GM23338 (cell line): ENCODE measurements around the gene SERPINA6. TPM values are rescaled to one million over a fixed set of nuclear protein-coding genes. Genes with fewer than 3 reads are reported as not detected.

Experiments
- ATAC-seq: fragments of 200-7000 bp; cut with Tn5 transposase; 3 replicates; pipeline ENCODE4 v1.9.1; 2020
- DNase-seq: peaks from one replicate; pipeline ENCODE4 v3.0.0-alpha.2; 2015; ENCODE audit warnings: low spot score
- H2AFZ ChIP-seq: fragments of 200-600 bp; sonication (generic); 2 replicates; pipeline ENCODE4 v1.8.0; 2016; ENCODE audit warnings: antibody characterized with exemption, mild to moderate bottlenecking, moderate library complexity
- H3F3A ChIP-seq: fragments of 200-600 bp; sonication (generic); replicated peaks from 2 replicates; pipeline ENCODE4 v1.8.0; 2017; ENCODE audit warnings: antibody characterized with exemption, mixed run types, low read depth
- H3K27ac ChIP-seq: fragments of 200-600 bp; sonication (generic); 2 replicates; pipeline ENCODE4 v1.6.1; 2016; ENCODE audit warnings: low read depth
- H3K27me3 ChIP-seq: fragments of 200-600 bp; sonication (generic); 2 replicates; pipeline ENCODE4 v1.8.0; 2016; ENCODE audit warnings: mild to moderate bottlenecking, mixed run types, moderate library complexity; ENCODE audit not compliant: insufficient read depth
- H3K36me3 ChIP-seq: fragments of 200-600 bp; sonication (generic); 2 replicates; pipeline ENCODE4 v1.8.0; 2016; ENCODE audit warnings: mild to moderate bottlenecking; ENCODE audit not compliant: insufficient read depth
- H3K4me1 ChIP-seq: fragments of 200-600 bp; sonication (generic); 2 replicates; pipeline ENCODE4 v1.8.0; 2016; ENCODE audit warnings: mild to moderate bottlenecking, moderate library complexity; ENCODE audit not compliant: insufficient read depth
- H3K4me2 ChIP-seq: fragments of 200-600 bp; sonication (generic); 2 replicates; pipeline ENCODE4 v1.7.1; 2017; ENCODE audit warnings: mixed run types
- H3K4me3 ChIP-seq: fragments of 200-600 bp; sonication (generic); 2 replicates; pipeline ENCODE4 v1.6.1; 2016; ENCODE audit warnings: mixed run types
- H3K79me2 ChIP-seq: fragments of 200-600 bp; sonication (generic); replicated peaks from 2 replicates; pipeline ENCODE4 v1.8.0; 2017; ENCODE audit warnings: mild to moderate bottlenecking; ENCODE audit not compliant: insufficient read depth
- H3K9me2 ChIP-seq: fragments of 200-600 bp; sonication (generic); 2 replicates; pipeline ENCODE4 v1.8.0; 2017; ENCODE audit not compliant: insufficient read depth
- H4K20me1 ChIP-seq: fragments of 200-600 bp; sonication (generic); replicated peaks from 2 replicates; pipeline ENCODE4 v1.8.0; 2017; ENCODE audit warnings: mild to moderate bottlenecking; ENCODE audit not compliant: insufficient read depth
- H3K27ac Mint-ChIP-seq: 2 replicates; pipeline ENCODE4 v1.8.0; 2020; ENCODE audit warnings: inconsistent platforms, mild to moderate bottlenecking, moderate library complexity, mixed read lengths
- H3K27me3 Mint-ChIP-seq: 3 replicates; pipeline ENCODE4 v1.8.0; 2022; ENCODE audit warnings: low read depth, mild to moderate bottlenecking, moderate library complexity, mixed read lengths, inconsistent platforms; ENCODE audit not compliant: insufficient read depth, poor library complexity
- H3K36me3 Mint-ChIP-seq: 3 replicates; pipeline ENCODE4 v1.8.0; 2021; ENCODE audit warnings: low read depth, mild to moderate bottlenecking, inconsistent platforms, moderate library complexity, mixed read lengths
- H3K4me1 Mint-ChIP-seq: 3 replicates; pipeline ENCODE4 v1.8.0; 2020; ENCODE audit warnings: mild to moderate bottlenecking, inconsistent platforms, mixed read lengths
- H3K4me3 Mint-ChIP-seq: 3 replicates; pipeline ENCODE4 v1.8.0; 2021; ENCODE audit warnings: moderate library complexity, mild to moderate bottlenecking, inconsistent platforms, mixed read lengths
- H3K9me3 Mint-ChIP-seq: 3 replicates; pipeline ENCODE4 v1.8.0; 2020; ENCODE audit warnings: moderate library complexity, mild to moderate bottlenecking, inconsistent platforms, mixed read lengths
- CREB1 ChIP-seq: fragments of 250-450 bp; sonication (Bioruptor Pico); IDR thresholded peaks from 2 replicates; pipeline ENCODE4 v1.5.0; 2020; ENCODE audit warnings: low read depth, mild to moderate bottlenecking, moderate library complexity
- EZH2 ChIP-seq: fragments of 200-600 bp; sonication (generic); IDR thresholded peaks from one replicate; pipeline ENCODE4 v1.8.0; 2017; ENCODE audit warnings: antibody characterized with exemption, mild to moderate bottlenecking, low read depth; ENCODE audit not compliant: unreplicated experiment
- EZH2phosphoT487 ChIP-seq: fragments of 200-600 bp; sonication (generic); IDR thresholded peaks from one replicate; pipeline ENCODE4 v1.8.1; 2018; ENCODE audit warnings: antibody characterized with exemption; ENCODE audit not compliant: unreplicated experiment
- JUNB ChIP-seq: IDR thresholded peaks from one replicate; pipeline ENCODE4 v1.6.1; 2016; ENCODE audit warnings: antibody characterized with exemption; ENCODE audit not compliant: unreplicated experiment
- NANOG ChIP-seq: IDR thresholded peaks from 2 replicates; pipeline ENCODE4 v1.6.1; 2016; ENCODE audit warnings: antibody characterized with exemption, borderline replicate concordance
- STAT1 ChIP-seq: IDR thresholded peaks from one replicate; pipeline ENCODE4 v1.6.1; 2016; ENCODE audit warnings: antibody characterized with exemption; ENCODE audit not compliant: unreplicated experiment
- ZNF114 ChIP-seq: fragments of 250-450 bp; sonication (Bioruptor Pico); IDR thresholded peaks from 2 replicates; pipeline ENCODE4 v1.5.0; 2020; ENCODE audit warnings: mild to moderate bottlenecking, moderate library complexity
- ZNF331 ChIP-seq: fragments of 250-450 bp; sonication (Bioruptor Pico); IDR thresholded peaks from 2 replicates; pipeline ENCODE4 v1.5.0; 2020; ENCODE audit warnings: low read depth, mild to moderate bottlenecking, moderate library complexity
- ZNF462 ChIP-seq: fragments of 250-450 bp; sonication (Bioruptor Pico); IDR thresholded peaks from 2 replicates; pipeline ENCODE4 v1.5.0; 2020; ENCODE audit warnings: mild to moderate bottlenecking, moderate library complexity
- polyA plus RNA-seq: library from polyadenylated mRNA; unstranded; fragments of >200 nt; fragmentation: Nextera tagmentation; extraction: Ambion mirVana; gene quantifications from 2 replicates; pipeline ENCODE4 v1.2.1, GENCODE V29; 2016
- total RNA-seq: library from RNA; depleted of rRNA; stranded (reverse); fragments of >200 nt; shearing (Covaris generic); gene quantifications from 2 replicates; pipeline ENCODE4 v1.2.3, GENCODE V29; 2014
- TF ChIP-seq, protein P1 (sequence below): IDR thresholded peaks from 2 replicates; pipeline ENCODE4 v1.6.1; 2016; ENCODE audit warnings: antibody characterized with exemption

SERPINA6 gene
- total and polyA plus RNA-seq, 2 experiments from 2014 or later, result not detected

DNA sequence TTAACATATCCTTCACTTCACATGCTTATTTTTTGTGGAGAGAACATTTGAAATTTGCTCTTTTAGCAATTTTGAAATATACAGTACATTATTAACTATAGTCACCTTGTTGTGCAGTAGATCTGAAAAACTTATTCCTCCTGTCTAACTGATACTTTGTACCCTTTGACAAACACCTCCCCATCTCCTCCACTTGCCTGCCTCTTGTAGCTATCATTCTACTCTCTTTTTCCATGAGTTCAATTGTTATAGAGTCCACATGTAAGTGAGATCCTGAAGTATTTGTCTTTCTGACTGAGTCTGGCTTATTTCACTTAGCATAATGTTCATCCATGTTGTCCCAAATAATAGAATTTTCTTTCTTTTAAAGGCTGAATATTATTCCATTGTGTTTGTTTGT, 9.5 kb upstream of the SERPINA6 start (continued):
- TF ChIP-seq ZNF462 (CRISPR knock-in tag) (no peak), CREB1 (CRISPR knock-in tag) (no peak), EZH2phosphoT487 (no peak), EZH2 (no peak), NANOG (no peak), ZNF331 (no peak), JUNB (no peak), ZNF114 (no peak)
- TF ChIP-seq, protein P1, sequence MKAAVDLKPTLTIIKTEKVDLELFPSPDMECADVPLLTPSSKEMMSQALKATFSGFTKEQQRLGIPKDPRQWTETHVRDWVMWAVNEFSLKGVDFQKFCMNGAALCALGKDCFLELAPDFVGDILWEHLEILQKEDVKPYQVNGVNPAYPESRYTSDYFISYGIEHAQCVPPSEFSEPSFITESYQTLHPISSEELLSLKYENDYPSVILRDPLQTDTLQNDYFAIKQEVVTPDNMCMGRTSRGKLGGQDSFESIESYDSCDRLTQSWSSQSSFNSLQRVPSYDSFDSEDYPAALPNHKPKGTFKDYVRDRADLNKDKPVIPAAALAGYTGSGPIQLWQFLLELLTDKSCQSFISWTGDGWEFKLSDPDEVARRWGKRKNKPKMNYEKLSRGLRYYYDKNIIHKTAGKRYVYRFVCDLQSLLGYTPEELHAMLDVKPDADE, result no peak

GRCh38 chr14:94332063-94332583, 9.0 kb upstream of the SERPINA6 start:
- Histone ChIP-seq H3F3A (no peaks in the 10 kb centered on the region), H2AFZ (no peak overlapping the region), H3K4me3 (no peak overlapping the region), H3K27me3 (no peaks in the 10 kb centered on the region), H3K36me3 (no peaks in the 10 kb centered on the region), H3K4me1 (no peaks in the 10 kb centered on the region), H3K79me2 (no peaks in the 10 kb centered on the region), H3K27ac (no peak overlapping the region), H3K4me2 (no peak overlapping the region), H4K20me1 (no peaks in the 10 kb centered on the region), H3K9me2 (no peaks in the 10 kb centered on the region)
- Mint-ChIP-seq H3K27me3 (peaks cover 3% of the 10 kb centered on the region), H3K4me3 (no peak overlapping the region), H3K4me1 (peaks cover 6% of the 10 kb centered on the region; the same call in 2 of the 3 replicates), H3K9me3 (no peaks in the 10 kb centered on the region), H3K27ac (no peak overlapping the region), H3K36me3 (no peaks in the 10 kb centered on the region)
- DNase-seq, result no peak
- no peak for ATAC-seq
- TF ChIP-seq STAT1 (no peak), ZNF462 (CRISPR knock-in tag) (no peak)
